HCT116 (cell line): ENCODE measurements around the gene VASN. TPM values are rescaled to one million over a fixed set of nuclear protein-coding genes. Genes with fewer than 3 reads are reported as not detected.

ENCODE experiments used
- ATAC-seq: fragments of 200-7000 bp; cut with Tn5 transposase; 2 replicates; pipeline ENCODE4 v1.9.1; 2020; ENCODE audit warnings: mild to moderate bottlenecking, moderate library complexity
- BruUV-seq: library from RNA; stranded (reverse); fragments of 400-500 nt; replicated peaks from 2 replicates; lab custom pipeline; 2021; lab: Mats Ljungman, UMichigan
- CTCF ChIA-PET: fragments of 300-600 bp; sonication (Branson Sonifier 250); formaldehyde crosslinking; loops from one replicate; lab custom pipeline; 2021; ENCODE audit warnings: antibody characterized with exemption; lab: Charles Lee
- POLR2A ChIA-PET: fragments of 300-600, 350-600 bp; sonication (Branson Sonifier 250); formaldehyde crosslinking; loops from one replicate; lab custom pipeline; 2021; ENCODE audit warnings: antibody characterized with exemption; lab: Charles Lee
- RAD21 ChIA-PET, 2 experiments: fragments of 300-600 bp; sonication (Branson Sonifier 250); formaldehyde crosslinking; loops; one replicate each; lab custom pipeline; 2023; ENCODE audit warnings: low total read pairs in 2 of 2; ENCODE audit not compliant: uncharacterized antibody in 2 of 2, unreplicated experiment in 2 of 2, low non-redundant PET in 1 of 2; lab: Charles Lee
- DNase-seq: peaks from one replicate; pipeline ENCODE4 v3.0.0-alpha.2; 2010; ENCODE audit warnings: low read depth, low spot score
- H2AFZ ChIP-seq: fragments of 200-600 bp; shearing (Covaris generic), sonication (generic); 2 replicates; pipeline ENCODE4 v1.6.1; 2017; ENCODE audit warnings: low read depth, mixed run types, mixed read lengths, antibody characterized with exemption, low read length; ENCODE audit not compliant: poor library complexity, severe bottlenecking
- H3K27ac ChIP-seq: 2 replicates; pipeline ENCODE4 v1.5.1; 2012; ENCODE audit warnings: low read depth, low read length
- H3K27me3 ChIP-seq: fragments of 200-600 bp; sonication (generic); 2 replicates; pipeline ENCODE4 v1.6.1; 2016; ENCODE audit warnings: mixed run types, low read length, mixed read lengths; ENCODE audit not compliant: insufficient read depth
- H3K36me3 ChIP-seq, 2 experiments: fragments of 200-500 bp in 1 of 2; fragments of 200-600 bp in 1 of 2; sonication (Bioruptor generic) in 1 of 2; sonication (generic) in 1 of 2; 2 replicates each; pipeline versions ENCODE4 v1.5.1 to v1.6.1; 2014 to 2016; ENCODE audit warnings: low read length in 2 of 2, inconsistent platforms in 1 of 2, mixed read lengths in 1 of 2, mixed run types in 1 of 2; ENCODE audit not compliant: insufficient read depth in 2 of 2, control insufficient read depth in 1 of 2
- H3K4me1 ChIP-seq, 2 experiments: fragments of 200-600 bp in 1 of 2; sonication (generic) in 1 of 2; 2 replicates each; pipeline versions ENCODE4 v1.5.1 to v1.6.1; 2012 to 2017; ENCODE audit warnings: low read length in 2 of 2, inconsistent platforms in 1 of 2, mild to moderate bottlenecking in 1 of 2, mixed read lengths in 1 of 2, mixed run types in 1 of 2, moderate library complexity in 1 of 2; ENCODE audit not compliant: insufficient read depth in 2 of 2, control insufficient read depth in 1 of 2
- H3K4me2 ChIP-seq: fragments of 200-600 bp; sonication (generic); 2 replicates; pipeline ENCODE4 v1.6.1; 2017; ENCODE audit warnings: mixed run types, low read length, mixed read lengths
- H3K4me3 ChIP-seq, 2 experiments: fragments of 200-600 bp in 1 of 2; sonication (generic) in 1 of 2; replicated peaks in 1 of 2; 2 replicates each; pipeline ENCODE4 v1.5.1; 2011 to 2016; ENCODE audit warnings: low read length in 2 of 2, control low read depth in 1 of 2, low read depth in 1 of 2, mild to moderate bottlenecking in 1 of 2, mixed read lengths in 1 of 2, mixed run types in 1 of 2
- H3K79me2 ChIP-seq: fragments of 200-600 bp; sonication (generic); 2 replicates; pipeline ENCODE4 v1.6.1; 2017; ENCODE audit warnings: mild to moderate bottlenecking, mixed run types, low read length, moderate library complexity, mixed read lengths; ENCODE audit not compliant: insufficient read depth
- H3K9ac ChIP-seq: fragments of 200-600 bp; sonication (generic); 2 replicates; pipeline ENCODE4 v1.6.1; 2016; ENCODE audit warnings: low read length, mixed read lengths
- H3K9me2 ChIP-seq: fragments of 200-600 bp; sonication (generic), shearing (Covaris generic); 2 replicates; pipeline ENCODE4 v1.6.1; 2017; ENCODE audit warnings: mixed run types, mild to moderate bottlenecking, moderate library complexity; ENCODE audit not compliant: insufficient read depth
- H3K9me3 ChIP-seq, 2 experiments: fragments of 200-500 bp in 1 of 2; fragments of 200-600 bp in 1 of 2; sonication (Bioruptor generic) in 1 of 2; sonication (generic) in 1 of 2; 2 replicates each; pipeline ENCODE4 v1.6.1; 2014 to 2017; ENCODE audit warnings: low read length in 2 of 2, mixed read lengths in 2 of 2, inconsistent platforms in 1 of 2, low read depth in 1 of 2, mild to moderate bottlenecking in 1 of 2, mixed run types in 1 of 2, moderate library complexity in 1 of 2; ENCODE audit not compliant: control insufficient read depth in 1 of 2, insufficient read depth in 1 of 2
- H4K20me1 ChIP-seq: fragments of 200-600 bp; sonication (generic), shearing (Covaris generic); 2 replicates; pipeline ENCODE4 v1.6.1; 2017; ENCODE audit warnings: mixed run types, mild to moderate bottlenecking, moderate library complexity; ENCODE audit not compliant: insufficient read depth
- ATF3 ChIP-seq: IDR thresholded peaks from 2 replicates; pipeline ENCODE4 v1.6.1; 2012
- CBX3 ChIP-seq: IDR thresholded peaks from 2 replicates; pipeline ENCODE4 v1.6.1; 2012; ENCODE audit warnings: low read depth
- CEBPB ChIP-seq: IDR thresholded peaks from 2 replicates; pipeline ENCODE4 v1.6.1; 2012; ENCODE audit warnings: low read depth
- ELF1 ChIP-seq: IDR thresholded peaks from 2 replicates; pipeline ENCODE4 v1.6.1; 2012; ENCODE audit warnings: low read depth, borderline replicate concordance
- EZH2 ChIP-seq: fragments of 200-600 bp; sonication (generic); IDR thresholded peaks from 2 replicates; pipeline ENCODE4 v1.6.1; 2017; ENCODE audit warnings: antibody characterized with exemption, mixed run types
- EZH2phosphoT487 ChIP-seq: fragments of 200-600 bp; IDR thresholded peaks from 2 replicates; pipeline ENCODE4 v1.6.1; 2018; ENCODE audit warnings: antibody characterized with exemption, borderline replicate concordance
- FOSL1 ChIP-seq: IDR thresholded peaks from 2 replicates; pipeline ENCODE4 v1.6.1; 2012; ENCODE audit warnings: low read depth
- POLR2A ChIP-seq: IDR thresholded peaks from 2 replicates; pipeline ENCODE4 v1.7.0; 2011; ENCODE audit warnings: borderline replicate concordance; ENCODE audit not compliant: insufficient read depth, insufficient read length; ENCODE audit errors: extremely low read depth
- RAD21 ChIP-seq: IDR thresholded peaks from 2 replicates; pipeline ENCODE4 v1.6.1; 2012; ENCODE audit warnings: low read depth, mild to moderate bottlenecking
- REST ChIP-seq: IDR thresholded peaks from 2 replicates; pipeline ENCODE4 v1.6.1; 2012; ENCODE audit warnings: low read depth
- SIN3A ChIP-seq: IDR thresholded peaks from 2 replicates; pipeline ENCODE4 v1.6.1; 2012; ENCODE audit warnings: low read depth
- SP1 ChIP-seq: IDR thresholded peaks from 2 replicates; pipeline ENCODE4 v1.6.1; 2012; ENCODE audit warnings: low read depth
- YY1 ChIP-seq: IDR thresholded peaks from 2 replicates; pipeline ENCODE4 v1.6.1; 2011; ENCODE audit warnings: low read length, low read depth, moderate library complexity, mild to moderate bottlenecking; ENCODE audit not compliant: insufficient replicate concordance; ENCODE audit errors: extremely low read depth
- intact Hi-C: fragments of 100-400 bp; cut with micrococcal nuclease; formaldehyde crosslinking; loops from 2 replicates; pipeline ENCODE4 v1.10.0; 2022
- total RNA-seq: library from RNA; stranded (reverse); gene quantifications from one replicate; pipeline ENCODE4 v1.2.1, GENCODE V29; 2021; ENCODE audit not compliant: unreplicated experiment
- TF ChIP-seq, protein P1 (sequence below): IDR thresholded peaks from 2 replicates; pipeline ENCODE4 v1.6.1; 2012

VASN gene
- total RNA-seq, 1 experiment from 2014 or later: 6.3 TPM

GRCh38 chr16:4381072-4381934, 9.7 kb downstream of the VASN start:
- H3K4me3 ChIP-seq: no peak overlapping the region
- H3K9ac ChIP-seq: no peak overlapping the region
- TF ChIP-seq CEBPB (no peak), RAD21 (no peak), ATF3 (no peak), SP1 (no peak)
- peaks cover 0 to 17% of the 10 kb centered on the region in 2 experiments; a peak in 1 of 4 replicates for H3K4me1 ChIP-seq
- no peaks in the 10 kb centered on the region for H3K27me3 ChIP-seq
- no peaks in the 10 kb centered on the region for H3K9me3 ChIP-seq
- intact Hi-C loops: no loop called here
- H3K27ac ChIP-seq: no peak overlapping the region
- no peaks in the 10 kb centered on the region for H3K79me2 ChIP-seq
- no peaks in the 10 kb centered on the region for H4K20me1 ChIP-seq
- ATAC-seq (no peak), DNase-seq (no peak)
- ChIA-PET CTCF (no interaction called here), RAD21 (no interaction called here), POLR2A (no interaction called here)
- H3K9me2 ChIP-seq: no peaks in the 10 kb centered on the region
- H3K36me3 ChIP-seq: no peaks in the 10 kb centered on the region
- H2AFZ ChIP-seq: no peak overlapping the region
- H3K4me2 ChIP-seq: no peak overlapping the region
- BruUV-seq: no TSS peak

- Histone ChIP-seq H3K4me1 (peaks cover 0 to 10% of the 10 kb centered on the region in 2 experiments; a peak in 1 of 4 replicates), H3K79me2 (no peaks in the 10 kb centered on the region), H3K9ac (no peak overlapping the region), H3K27ac (no peak overlapping the region), H3K36me3 (no peaks in the 10 kb centered on the region), H3K9me3 (no peaks in the 10 kb centered on the region), H3K4me3 (no peak overlapping the region), H3K27me3 (no peaks in the 10 kb centered on the region), H4K20me1 (no peaks in the 10 kb centered on the region), H2AFZ (no peak overlapping the region), H3K4me2 (no peak overlapping the region), H3K9me2 (no peaks in the 10 kb centered on the region)
- DNase-seq: no peak
- ChIA-PET CTCF (no interaction called here), POLR2A (no interaction called here), RAD21 (no interaction called here)
- no peak for ATAC-seq
- intact Hi-C loops: no loop called here
- BruUV-seq: no TSS peak
- no peak for TF ChIP-seq YY1
- TF ChIP-seq, protein P1, sequence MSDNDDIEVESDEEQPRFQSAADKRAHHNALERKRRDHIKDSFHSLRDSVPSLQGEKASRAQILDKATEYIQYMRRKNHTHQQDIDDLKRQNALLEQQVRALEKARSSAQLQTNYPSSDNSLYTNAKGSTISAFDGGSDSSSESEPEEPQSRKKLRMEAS: no peak
- TF ChIP-seq POLR2A: no peak
- no peak for TF ChIP-seq REST
- TF ChIP-seq EZH2phosphoT487: no peak
- no peak for TF ChIP-seq SIN3A
- TF ChIP-seq CBX3: no peak
- no peak for TF ChIP-seq ELF1
- TF ChIP-seq EZH2: no peak
- TF ChIP-seq ATF3: no peak
- TF ChIP-seq FOSL1: no peak
- no peak for TF ChIP-seq RAD21
Observed at GRCh38 chr16:4381935-4382794, 10.5 kb downstream of the VASN start.
